GM12872 (cell line): Measurements from ENCODE around the gene CARD9.

Source experiments
- TF ChIP-seq, protein P1 (sequence below): IDR thresholded peaks from 3 replicates; pipeline ENCODE4 v1.5.1; 2011; ENCODE audit warnings: low read depth, mild to moderate bottlenecking, low read length, moderate library complexity; ENCODE audit not compliant: insufficient read depth

Gene CARD9

DNA sequence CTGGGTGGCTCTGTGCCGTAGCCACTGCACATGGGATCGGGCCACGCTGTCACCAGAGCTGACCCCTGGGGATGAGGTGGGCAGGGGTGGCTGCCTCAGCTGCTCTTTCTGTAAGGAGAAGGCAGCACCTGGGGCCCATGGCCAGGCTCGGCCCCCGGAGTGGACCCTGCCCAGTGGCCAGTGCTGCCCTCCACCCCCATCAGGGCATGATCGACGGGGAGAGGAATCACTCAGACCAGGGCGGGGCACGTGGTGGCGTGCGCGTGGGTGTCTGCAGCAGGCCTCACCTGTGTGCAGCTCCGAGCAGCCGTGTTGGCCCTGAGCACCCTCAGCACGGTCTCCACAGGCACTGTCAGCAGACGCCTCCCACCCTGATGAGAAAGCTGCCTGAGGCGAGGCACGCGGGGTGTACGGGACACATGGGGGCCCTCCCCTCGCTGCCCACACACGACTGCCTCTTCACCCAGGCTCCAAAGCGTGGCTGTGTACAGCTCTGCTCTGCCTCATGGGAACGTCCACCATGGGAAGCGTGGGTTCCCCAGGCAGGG, 8.6 kb upstream of the CARD9 start:
- TF ChIP-seq, protein P1, sequence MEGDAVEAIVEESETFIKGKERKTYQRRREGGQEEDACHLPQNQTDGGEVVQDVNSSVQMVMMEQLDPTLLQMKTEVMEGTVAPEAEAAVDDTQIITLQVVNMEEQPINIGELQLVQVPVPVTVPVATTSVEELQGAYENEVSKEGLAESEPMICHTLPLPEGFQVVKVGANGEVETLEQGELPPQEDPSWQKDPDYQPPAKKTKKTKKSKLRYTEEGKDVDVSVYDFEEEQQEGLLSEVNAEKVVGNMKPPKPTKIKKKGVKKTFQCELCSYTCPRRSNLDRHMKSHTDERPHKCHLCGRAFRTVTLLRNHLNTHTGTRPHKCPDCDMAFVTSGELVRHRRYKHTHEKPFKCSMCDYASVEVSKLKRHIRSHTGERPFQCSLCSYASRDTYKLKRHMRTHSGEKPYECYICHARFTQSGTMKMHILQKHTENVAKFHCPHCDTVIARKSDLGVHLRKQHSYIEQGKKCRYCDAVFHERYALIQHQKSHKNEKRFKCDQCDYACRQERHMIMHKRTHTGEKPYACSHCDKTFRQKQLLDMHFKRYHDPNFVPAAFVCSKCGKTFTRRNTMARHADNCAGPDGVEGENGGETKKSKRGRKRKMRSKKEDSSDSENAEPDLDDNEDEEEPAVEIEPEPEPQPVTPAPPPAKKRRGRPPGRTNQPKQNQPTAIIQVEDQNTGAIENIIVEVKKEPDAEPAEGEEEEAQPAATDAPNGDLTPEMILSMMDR, result no peak

GRCh38 chr9:136381311-136381710, 7.8 kb upstream of the CARD9 start:
- TF ChIP-seq, protein P1, result no peak

DNA sequence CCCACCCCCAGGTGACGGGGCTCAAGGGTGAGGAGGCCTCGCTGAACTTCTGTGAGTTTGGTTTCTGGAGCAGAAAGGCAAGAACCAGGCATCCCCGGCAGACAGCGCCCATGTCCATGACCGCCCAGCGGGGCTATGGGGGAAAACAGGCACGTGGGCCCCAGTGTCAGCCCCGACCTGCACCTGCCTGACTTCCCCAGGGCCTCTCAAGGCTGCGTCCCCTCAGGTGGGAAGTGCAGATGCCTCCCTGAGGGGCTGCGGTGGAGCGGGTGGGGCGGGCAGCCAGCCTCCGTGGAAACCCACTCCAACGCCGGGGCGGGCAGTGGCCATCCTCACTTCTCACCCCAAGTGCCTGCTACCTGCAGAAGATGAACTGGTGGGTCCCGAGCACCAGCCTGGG, 6.9 kb upstream of the CARD9 start:
- TF ChIP-seq, protein P1, result no peak

DNA sequence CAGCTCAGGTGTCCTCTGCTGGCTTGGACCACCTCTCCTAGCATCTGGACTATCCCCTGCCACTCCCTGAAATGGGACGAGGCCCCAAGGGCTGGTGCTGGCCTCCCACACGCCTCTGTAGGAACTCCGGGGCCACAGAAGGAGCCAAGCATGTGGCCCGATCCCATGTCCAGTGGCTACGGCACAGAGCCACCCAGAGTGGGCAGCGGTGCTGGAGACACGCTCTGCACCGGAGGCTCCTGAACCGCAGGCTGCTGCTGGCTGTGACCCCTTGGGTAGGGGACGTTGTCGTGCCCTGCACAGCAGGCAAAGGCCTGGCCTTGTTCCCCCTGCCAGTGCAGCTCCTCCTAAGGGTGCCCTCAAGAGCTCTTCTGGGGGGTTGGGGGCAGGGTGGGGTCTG, 6.4 kb upstream of the CARD9 start:
- TF ChIP-seq, protein P1, result no peak

- TF ChIP-seq, protein P1, result no peak
These were observed 5.9 kb upstream of the CARD9 start for GRCh38 chr9:136379401-136379800.

GRCh38 chr9:136379003-136379287, 5.5 kb upstream of the CARD9 start:
- TF ChIP-seq, protein P1, result no peak

DNA sequence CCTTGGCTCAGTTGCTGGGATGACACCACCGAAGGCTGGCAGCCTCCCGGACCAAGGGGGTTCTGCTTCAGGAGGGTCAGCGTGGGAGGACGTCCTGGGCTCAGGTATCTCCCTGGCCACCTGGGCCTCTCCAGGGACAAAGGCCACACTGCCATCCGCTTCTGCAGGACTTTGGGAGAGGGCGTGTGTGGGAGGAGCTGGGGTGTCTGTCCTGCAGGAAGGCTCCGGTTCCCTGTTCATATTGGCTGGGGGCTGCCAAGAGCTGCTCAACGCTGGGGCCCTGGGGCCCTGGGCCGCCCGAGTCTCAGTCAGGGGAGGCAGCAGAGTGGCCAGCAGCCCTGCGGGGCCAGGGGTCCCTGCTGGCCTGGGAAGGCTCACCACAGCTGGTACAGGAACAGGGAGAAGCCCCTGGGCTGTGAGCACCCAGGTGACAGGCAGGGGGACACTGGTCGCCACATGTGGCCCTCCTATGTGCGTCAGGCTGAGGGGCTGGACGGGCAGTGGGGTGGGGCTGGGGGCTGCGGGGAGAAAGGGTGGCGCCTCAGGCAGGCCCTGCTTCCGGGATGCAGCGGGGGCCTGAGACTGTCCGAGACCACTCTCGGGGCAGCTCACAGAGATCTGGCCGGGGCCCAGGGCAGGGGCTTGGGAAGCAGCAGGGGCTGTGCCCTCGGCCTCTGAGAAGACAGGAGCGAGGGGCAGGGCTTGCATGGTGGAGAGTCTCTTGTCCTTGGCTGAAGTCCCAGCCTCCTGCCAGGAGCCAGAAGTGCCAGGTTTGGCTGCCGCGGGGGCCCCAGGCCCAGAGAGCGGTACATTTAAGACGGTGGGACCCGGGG, 4.9 kb upstream of the CARD9 start:
- TF ChIP-seq, protein P1, result no peak
